Right forelimb (tissue), 1 donor: ENCODE results near the gene GCAT.

Experiments used
- DNase-seq: peaks from one replicate; pipeline ENCODE4 v3.0.0-alpha.2; 2018

Gene GCAT

DNA sequence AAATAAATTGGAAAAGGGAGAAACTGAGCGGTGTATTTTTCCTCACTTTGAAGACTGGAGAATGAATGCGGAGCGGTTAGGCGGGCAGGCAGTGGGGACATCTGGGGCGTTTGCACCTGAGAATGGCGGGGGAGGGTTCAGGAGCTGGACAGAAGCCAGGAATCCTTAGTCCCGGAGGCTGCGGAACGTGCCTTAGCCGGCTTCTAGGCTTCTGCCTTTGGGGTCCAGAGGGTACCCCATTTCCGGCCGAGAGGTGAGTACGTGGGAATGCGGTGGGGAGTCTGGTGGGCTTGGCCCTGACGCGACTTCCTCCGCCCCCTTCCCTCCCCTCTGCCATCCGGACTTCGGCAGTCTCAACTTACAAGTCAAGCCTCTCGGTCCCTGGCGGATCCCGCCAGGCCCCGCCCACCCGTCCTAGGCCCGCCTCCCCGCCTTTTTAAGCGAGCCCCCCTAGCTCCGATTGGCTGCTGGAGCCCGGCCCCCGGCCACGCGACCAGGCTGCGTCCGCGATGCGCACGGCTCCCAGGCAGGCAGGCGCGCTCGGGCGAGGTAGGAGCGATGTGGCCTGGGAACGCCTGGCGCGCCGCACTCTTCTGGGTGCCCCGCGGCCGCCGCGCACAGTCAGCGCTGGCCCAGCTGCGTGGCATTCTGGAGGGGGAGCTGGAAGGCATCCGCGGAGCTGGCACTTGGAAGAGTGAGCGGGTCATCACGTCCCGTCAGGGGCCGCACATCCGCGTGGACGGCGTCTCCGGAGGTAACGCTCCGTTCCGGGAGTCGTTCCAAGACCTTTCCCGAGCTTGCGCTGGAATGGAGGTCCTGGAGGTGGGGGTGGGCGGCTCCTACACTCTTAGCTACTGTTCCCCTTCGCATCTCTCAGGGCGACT is at the start of gene GCAT:
GCAT (plus strand) TSS at position 525 of the 884 bp plus-strand sequence; CDS start at position 559, 34 bp downstream.
- peak; percentile 97 for DNase-seq

- no peak for DNase-seq
These were observed 49.0 kb upstream of the GCAT start for GRCh38 chr22:37758694-37759093.

DNA sequence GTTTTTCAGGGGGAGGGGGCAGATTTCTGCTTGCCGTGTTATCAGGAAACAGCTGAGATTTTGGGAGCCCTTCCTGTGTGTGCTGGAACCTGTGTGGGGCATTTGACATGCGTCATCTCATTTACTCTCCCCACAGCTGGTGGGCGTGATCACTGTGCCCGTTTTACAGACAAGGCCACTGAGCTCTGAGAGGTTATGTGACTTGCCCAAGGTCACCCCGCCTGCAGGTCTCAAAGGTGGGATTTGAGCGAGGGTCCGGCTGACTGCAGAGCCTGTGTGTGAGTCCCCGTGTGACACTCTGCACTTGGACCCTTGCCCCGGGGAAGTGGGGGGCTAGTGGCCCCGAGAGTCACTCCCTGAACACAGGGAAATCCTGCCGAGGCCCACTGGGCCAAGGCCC is 48.5 kb upstream of the GCAT start:
- no peak for DNase-seq

DNA sequence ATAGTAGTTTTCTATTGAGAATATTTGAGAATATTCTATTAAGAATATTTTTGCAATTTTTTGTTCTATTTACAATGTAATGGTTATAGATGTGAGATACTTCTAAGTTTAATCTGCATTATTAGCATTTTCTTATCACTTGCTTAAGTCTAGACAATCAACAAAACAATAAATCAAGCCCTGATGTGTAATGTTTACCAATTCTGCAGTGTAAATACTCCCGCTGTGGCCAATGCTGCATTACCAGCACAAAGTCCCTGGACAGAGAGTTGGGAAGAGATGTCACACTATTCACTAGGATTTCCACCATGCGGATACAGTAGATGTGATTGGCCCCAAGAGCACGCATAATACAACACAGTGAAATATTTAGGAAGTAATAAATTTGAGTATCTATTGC is 47.6 kb upstream of the GCAT start:
- no peak for DNase-seq

DNA sequence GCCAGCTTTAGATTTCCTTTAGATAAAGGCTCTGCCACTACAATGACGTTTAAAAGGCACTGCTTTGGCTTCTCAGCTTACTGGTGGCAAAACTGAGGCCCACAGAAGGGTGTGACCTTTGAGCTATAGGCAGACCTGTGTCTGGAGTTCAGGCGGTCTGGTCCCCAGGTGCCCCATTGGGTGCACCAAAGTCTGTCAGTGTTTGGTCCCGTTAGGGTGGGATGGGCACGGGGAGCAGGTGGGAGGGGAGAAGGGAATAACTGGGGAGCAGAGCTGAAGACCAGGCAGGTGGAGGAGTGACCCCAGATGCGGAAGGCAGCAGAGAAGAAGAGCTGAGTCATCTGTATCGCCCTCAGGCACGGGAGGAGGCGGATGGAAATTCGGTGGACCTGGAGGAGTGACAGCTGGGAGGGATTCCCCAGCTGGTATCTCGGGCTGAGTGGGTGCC is 45.3 kb upstream of the GCAT start:
- DNase-seq: no peak

DNA sequence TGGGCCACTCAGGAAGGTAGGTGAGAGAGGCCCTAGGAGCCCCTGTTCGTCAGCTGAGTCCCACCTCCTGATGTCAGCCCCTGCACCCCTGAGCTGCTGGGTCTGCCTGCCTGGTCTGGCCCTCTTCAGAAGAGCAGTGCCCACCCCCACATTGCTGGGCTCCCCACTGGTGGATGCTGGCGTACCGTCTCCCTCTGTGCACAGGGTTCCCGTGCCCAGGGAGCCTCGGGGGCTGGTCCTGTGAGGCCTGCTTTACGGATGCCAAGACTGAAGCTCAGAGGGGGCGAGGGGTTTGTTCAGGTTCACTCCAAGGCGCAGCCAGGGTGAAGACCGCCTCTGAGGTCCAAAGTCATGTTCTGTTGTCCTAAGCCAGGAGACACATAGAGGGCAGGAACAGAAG is 44.7 kb upstream of the GCAT start:
- DNase-seq: no peak

GRCh38 chr22:37763652-37764051 is 44.1 kb upstream of the GCAT start:
- DNase-seq: no peak

- DNase-seq: no peak
These were observed 43.1 kb upstream of the GCAT start for GRCh38 chr22:37764622-37765021.

DNA sequence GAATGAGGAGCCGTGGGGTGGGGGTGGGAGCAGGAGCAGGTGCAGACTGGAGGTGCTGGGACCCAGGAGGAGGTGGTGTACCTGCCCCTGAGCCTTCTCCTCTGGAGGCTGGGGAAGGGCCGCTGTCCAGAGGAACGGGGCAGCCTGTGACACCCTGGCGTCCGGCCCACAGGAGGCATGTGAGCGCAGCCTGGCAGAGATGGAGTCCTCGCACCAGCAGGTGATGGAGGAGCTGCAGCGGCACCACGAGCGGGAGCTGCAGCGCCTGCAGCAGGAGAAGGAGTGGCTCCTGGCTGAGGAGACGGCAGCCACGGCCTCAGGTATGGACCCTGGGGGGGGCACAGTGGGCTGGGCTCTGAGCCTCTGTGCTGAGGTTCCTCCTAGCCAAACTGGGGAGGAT is 42.2 kb upstream of the GCAT start:
- DNase-seq: no peak

DNA sequence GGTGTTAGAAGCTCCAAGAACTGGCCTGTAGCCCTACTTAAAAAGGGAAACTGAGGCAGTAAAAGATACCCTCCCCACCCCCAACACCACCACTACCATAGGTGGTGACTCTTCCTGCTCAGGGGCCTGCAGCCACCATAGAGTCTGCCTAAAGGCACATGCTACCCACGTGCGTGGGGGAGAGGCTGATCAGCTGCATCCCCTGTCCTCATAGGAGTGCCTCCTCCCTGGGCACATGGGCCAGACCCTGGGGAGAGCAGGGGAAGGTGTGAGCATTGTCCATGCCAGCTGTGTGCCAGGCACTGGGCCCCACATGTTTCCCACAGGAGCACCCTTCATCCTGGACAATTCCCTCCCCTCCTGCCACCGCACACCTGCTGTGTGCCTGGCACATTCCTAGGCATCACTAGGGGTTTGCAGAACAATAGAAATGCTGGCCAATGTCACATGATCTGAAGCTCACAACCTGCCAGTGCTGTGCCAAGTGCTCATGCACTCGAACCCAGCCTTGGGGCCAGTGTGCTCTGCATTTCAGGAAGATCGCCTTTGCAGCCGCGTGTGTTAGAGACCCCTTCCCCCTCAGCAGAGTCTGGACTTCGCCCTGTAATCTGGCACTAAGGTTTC is 41.7 kb upstream of the GCAT start:
- DNase-seq: no peak

- no peak for DNase-seq
These were observed 39.5 kb upstream of the GCAT start for GRCh38 chr22:37768273-37768672.

DNA sequence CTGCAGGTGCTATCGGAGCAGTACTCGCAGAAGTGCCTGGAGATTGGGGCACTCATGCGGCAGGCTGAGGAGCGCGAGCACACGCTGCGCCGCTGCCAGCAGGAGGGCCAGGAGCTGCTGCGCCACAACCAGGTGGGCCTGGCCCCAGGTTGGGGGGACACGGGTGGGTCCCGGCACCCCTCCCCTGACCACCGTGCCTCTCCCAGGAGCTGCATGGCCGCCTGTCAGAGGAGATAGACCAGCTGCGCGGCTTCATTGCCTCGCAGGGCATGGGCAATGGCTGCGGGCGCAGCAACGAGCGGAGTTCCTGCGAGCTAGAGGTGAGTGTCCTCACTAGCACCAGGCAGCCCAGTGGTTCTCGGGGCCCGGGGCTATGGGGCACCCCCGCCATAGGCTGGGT is 38.7 kb upstream of the GCAT start:
- no peak for DNase-seq

DNA sequence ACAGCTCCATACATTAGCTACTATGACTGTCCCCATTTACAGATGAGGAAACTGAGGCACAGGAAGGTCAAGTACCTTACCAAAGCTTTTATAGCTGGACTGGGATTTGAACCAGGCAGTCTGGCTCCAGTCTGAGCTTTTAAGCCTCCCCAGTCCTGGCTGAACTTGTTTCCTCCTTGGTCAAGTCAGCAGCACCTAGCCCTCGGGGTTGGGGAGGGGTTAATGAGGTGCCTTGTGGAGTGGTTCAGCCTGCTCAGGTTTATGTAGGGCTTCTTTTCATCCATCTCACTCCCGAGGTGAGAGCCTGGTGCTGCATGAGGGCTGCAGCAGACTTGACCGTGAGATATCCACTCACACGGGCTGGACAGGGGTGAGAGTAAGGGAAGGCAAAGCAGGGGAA is 36.7 kb upstream of the GCAT start:
- DNase-seq: no peak

DNA sequence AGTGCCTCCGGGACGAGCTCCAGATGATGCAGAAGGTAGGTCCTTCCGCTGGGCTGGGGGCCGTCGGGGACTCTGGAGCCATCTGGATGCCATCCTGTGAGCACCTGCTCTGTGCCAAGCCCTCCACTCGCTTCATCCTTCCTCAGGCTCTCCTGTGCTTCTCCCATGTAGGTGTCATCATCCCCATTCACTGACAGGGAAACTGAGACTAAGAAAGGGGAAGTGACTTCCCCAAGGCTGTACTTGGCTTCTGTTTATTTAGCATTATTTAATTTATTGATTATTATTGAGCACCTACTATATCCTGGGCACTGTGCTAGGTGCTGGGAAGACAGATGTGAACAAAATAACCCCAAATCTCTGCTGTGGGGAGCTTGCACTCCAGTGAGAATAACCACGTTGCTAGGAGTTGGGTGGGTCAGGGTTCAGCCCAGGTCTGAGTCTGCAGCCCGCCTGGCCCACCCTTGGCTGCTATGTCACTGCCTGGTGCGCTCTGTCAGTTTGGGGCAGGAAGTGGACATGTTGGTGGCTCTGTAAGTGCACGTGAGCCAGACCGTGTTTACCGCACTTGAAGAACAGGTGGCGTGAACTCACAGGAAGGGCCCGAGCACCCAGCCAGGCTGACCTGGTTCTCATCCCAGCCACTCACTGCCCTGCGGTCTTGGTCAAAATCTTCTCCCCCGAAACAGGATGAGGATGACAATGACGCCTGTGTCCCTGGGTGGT is 35.9 kb upstream of the GCAT start:
- no peak for DNase-seq

DNA sequence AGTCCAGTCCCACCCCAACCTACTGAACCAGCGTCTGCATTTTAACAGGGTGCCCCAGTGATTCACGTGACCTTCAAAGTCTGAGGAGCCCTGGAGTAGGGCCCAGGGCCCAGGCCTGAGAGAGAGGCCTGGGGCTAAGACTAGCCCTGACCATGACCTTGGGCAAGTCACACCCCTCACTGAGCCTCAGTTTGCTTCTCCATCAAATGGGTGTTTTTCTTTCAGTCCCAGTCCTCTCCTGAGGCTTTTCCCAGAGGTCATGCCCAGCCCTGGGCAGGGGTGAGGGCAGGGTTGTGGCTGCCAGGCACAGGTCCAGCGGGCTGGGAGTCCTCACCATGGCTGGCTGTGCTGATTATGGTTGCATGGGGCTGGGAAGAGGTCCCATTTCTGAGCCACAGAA is 33.0 kb upstream of the GCAT start:
- DNase-seq: no peak

DNA sequence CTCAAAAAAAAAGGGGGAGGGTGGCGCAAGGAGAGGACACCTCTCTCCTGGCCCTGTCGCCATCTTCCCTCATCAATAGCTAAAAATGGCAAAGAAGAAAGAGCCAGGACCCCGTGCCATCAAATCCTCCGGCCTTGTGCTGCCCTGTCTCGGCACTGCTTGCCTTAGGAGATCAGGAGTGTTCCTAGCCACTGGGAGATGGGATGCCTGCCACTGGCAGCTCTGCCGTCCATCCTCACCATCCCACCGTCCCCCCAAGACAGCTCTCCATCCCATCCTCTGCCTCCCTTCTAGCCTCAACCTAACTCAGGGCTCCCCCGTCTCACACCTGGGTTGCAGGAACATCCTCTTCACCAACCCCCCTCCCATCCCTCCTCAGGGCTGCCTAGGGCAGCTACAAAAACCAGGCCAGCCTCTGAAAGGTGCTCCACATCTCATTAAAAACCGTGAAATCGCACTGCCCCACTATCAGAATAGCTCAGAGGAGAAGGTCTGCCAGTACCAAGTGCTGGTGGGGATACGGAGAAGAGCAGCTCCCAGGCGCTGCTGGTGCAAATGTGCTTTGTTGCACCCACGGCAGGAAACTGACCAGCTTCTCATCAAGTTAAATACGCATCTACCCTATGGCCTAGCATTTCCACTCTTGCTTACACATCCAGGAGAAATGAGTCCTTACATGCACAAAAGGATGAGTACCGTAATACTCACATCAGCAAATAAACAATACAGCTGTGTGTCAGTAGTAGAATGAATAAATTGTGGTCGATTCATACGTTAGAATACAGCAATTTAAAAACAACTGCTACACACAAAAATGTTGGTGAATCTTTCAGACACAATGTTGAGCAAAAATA is 31.7 kb upstream of the GCAT start:
- no peak for DNase-seq

GRCh38 chr22:37776639-37777005 is 31.1 kb upstream of the GCAT start:
- DNase-seq: no peak

DNA sequence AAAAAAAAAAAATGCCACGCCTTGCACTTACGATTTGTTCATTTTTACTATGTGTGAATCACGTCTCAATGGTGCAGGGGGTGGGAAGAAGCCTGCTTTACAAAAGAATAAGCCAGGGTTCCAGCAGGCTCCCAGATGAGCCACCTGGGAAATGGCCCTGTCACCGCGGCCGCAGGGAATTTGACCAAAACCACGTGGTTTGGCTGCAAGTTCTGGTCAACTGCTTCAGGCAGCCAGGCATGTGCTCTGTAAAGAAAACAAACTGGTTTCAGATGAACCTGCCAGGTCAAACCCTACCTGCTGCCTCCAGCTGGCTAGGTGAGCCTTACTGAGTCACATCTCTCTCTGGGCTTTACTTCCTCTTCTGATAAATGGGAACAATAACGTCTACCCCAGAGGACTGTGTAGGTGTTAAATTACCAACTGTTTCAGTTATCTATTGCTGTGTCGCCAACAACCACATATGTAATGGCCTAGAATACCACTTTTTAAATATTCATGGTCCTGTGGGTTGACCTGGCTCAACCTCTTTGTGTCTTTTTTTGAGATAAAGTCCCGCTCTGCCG is 30.5 kb upstream of the GCAT start:
- no peak for DNase-seq

DNA sequence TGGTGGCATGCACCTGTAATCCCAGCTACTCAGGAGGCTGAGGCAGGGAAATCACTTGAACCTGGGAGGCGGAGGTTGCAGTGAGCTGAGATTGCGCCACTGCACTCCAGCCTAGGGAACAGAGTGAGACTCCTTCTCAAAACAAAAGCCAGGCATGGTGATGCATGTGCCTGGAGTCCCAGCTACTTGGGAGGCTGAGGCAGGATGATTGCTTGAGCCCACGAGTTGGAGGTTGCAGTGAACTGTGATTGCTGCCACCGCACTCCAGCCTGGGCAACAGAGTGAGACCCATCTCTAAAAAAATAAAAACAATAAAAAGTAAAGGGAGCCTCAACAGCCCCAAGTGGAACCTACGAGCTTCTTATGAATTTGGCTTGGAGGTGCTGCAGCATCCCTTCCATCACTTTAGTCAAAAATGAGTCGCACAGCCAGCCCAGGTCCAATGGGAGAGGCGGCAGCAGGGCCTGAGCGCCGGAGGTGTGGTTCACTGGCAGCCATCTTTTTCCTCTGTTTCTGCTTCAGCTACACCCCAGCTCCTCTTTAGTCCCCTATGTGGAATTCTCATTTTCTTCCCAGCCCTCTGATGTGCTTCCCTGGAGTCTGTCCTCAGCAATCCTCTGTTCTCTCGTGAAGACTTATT is 29.2 kb upstream of the GCAT start:
- DNase-seq: no peak

GRCh38 chr22:37781434-37782059 is 26.2 kb upstream of the GCAT start:
- no peak for DNase-seq
